HG03060 (cell line): ENCODE results near the gene TEX29.

Experiments
- ATAC-seq: cut with Tn5 transposase; IDR thresholded peaks from one replicate; pipeline ENCODE4 v1.9.1; 2021; ENCODE audit warnings: low read depth, moderate number of reproducible peaks; ENCODE audit not compliant: unreplicated experiment

TEX29 gene

GRCh38 chr13:111365149-111366005, 44.9 kb downstream of the TEX29 start:
- no peak for ATAC-seq

- no peak for ATAC-seq
Measured at GRCh38 chr13:111367340-111367739, 46.9 kb downstream of the TEX29 start.

GRCh38 chr13:111368091-111368490, 47.6 kb downstream of the TEX29 start:
- ATAC-seq = no peak

- ATAC-seq = no peak
Measured at GRCh38 chr13:111370147-111370546, 49.7 kb downstream of the TEX29 start.

- ATAC-seq = no peak
Measured at GRCh38 chr13:111370570-111371535, 50.4 kb downstream of the TEX29 start.

- ATAC-seq = no peak
Measured at GRCh38 chr13:111371720-111372119, 51.3 kb downstream of the TEX29 start.

- no peak for ATAC-seq
Measured at GRCh38 chr13:111372651-111373425, 52.4 kb downstream of the TEX29 start.

GRCh38 chr13:111373486-111373885, 53.0 kb downstream of the TEX29 start:
- ATAC-seq = no peak

GRCh38 chr13:111380431-111380830, 60.0 kb downstream of the TEX29 start:
- no peak for ATAC-seq

GRCh38 chr13:111382411-111382810, 62.0 kb downstream of the TEX29 start:
- ATAC-seq = no peak

GRCh38 chr13:111382877-111383276, 62.4 kb downstream of the TEX29 start:
- ATAC-seq = no peak

GRCh38 chr13:111383591-111384440, 63.4 kb downstream of the TEX29 start:
- ATAC-seq = no peak

- no peak for ATAC-seq
Measured at GRCh38 chr13:111384441-111385182, 64.2 kb downstream of the TEX29 start.

GRCh38 chr13:111385183-111385857, 64.9 kb downstream of the TEX29 start:
- ATAC-seq = no peak

- ATAC-seq = no peak
Measured at GRCh38 chr13:111387026-111387871, 66.8 kb downstream of the TEX29 start.

- ATAC-seq = no peak
Measured at GRCh38 chr13:111387945-111388600, 67.6 kb downstream of the TEX29 start.
